Transverse colon (tissue), 4 donors: ENCODE measurements around the gene MTR.

Experiments
- CTCF ChIP-seq, 5 experiments: fragments of 200-600 bp in 3 of 5; fragments of 450-650 bp in 2 of 5; sonication (generic) in 3 of 5; IDR thresholded peaks; 1 replicate in 2 of 5; 2 replicates in 3 of 5; pipeline ENCODE4 v1.5.1; 2016 to 2017; ENCODE audit warnings: antibody characterized with exemption in 5 of 5, inconsistent platforms in 3 of 5, mild to moderate bottlenecking in 2 of 5, moderate library complexity in 1 of 5
- EP300 ChIP-seq: sonication (generic); formaldehyde crosslinking; IDR thresholded peaks from one replicate; pipeline ENCODE4 v1.6.1; 2017; ENCODE audit warnings: antibody characterized with exemption, low read depth
- POLR2A ChIP-seq: fragments of 450-650 bp; IDR thresholded peaks from one replicate; pipeline ENCODE4 v1.6.1; 2016; ENCODE audit warnings: antibody characterized with exemption, mild to moderate bottlenecking, moderate library complexity
- POLR2AphosphoS5 ChIP-seq, 3 donors: sonication (generic); formaldehyde crosslinking; IDR thresholded peaks; one replicate each; pipeline ENCODE4 v1.6.1; 2016; ENCODE audit warnings: antibody characterized with exemption in 3 of 3

- no peak for TF ChIP-seq CTCF (IDR thresholded peaks at IDR 0.05)
- TF ChIP-seq POLR2A: no peak
- TF ChIP-seq POLR2AphosphoS5 (IDR thresholded peaks at IDR 0.05): no peak
- no peak for TF ChIP-seq EP300
Measured at GRCh38 chr1:236836157-236836556, 41.1 kb downstream of the MTR start.
